HL-60 (cell line): Measurements from ENCODE around the gene TRIM44.
A peak's percentile ranks its signal among the peaks of the same experiment; 100 is the strongest.

Experiments used
- DNase-seq, 2 experiments: peaks; one replicate each; pipeline ENCODE4 v3.0.0-alpha.2; 2010 to 2020; ENCODE audit warnings: low read depth in 1 of 2, low spot score in 1 of 2
- H3K27ac ChIP-seq: fragments of 250-450 bp; sonication (Bioruptor Pico); replicated peaks from 2 replicates; pipeline ENCODE4 v1.5.1; 2020; ENCODE audit warnings: mild to moderate bottlenecking, moderate library complexity
- H3K27me3 ChIP-seq: fragments of 250-450 bp; sonication (Bioruptor Pico); 2 replicates; pipeline ENCODE4 v1.5.1; 2021; ENCODE audit warnings: mild to moderate bottlenecking, moderate library complexity; ENCODE audit not compliant: insufficient read depth, poor library complexity, severe bottlenecking
- H3K4me3 ChIP-seq: replicated peaks from 2 replicates; pipeline ENCODE4 v1.5.1; 2011; ENCODE audit warnings: mild to moderate bottlenecking, control low read depth, low read length; ENCODE audit not compliant: insufficient read depth
- GABPA ChIP-seq: IDR thresholded peaks from 2 replicates; pipeline ENCODE4 v1.6.1; 2012; ENCODE audit warnings: low read depth
- POLR2AphosphoS5 ChIP-seq: IDR thresholded peaks from 2 replicates; pipeline ENCODE4 v1.6.1; 2012; ENCODE audit warnings: low read depth
- SPI1 ChIP-seq: IDR thresholded peaks from 2 replicates; pipeline ENCODE4 v1.6.1; 2012; ENCODE audit warnings: low read depth, mild to moderate bottlenecking, borderline replicate concordance
- TF ChIP-seq, protein P1 (sequence below): IDR thresholded peaks from 2 replicates; pipeline ENCODE4 v1.6.1; 2012; ENCODE audit warnings: low read depth; ENCODE audit not compliant: insufficient replicate concordance
- TF ChIP-seq, protein P2 (sequence below): IDR thresholded peaks from one replicate; pipeline ENCODE4 v1.5.1; 2011; ENCODE audit warnings: low read length, control low read depth, inconsistent platforms; ENCODE audit not compliant: insufficient read depth

Gene TRIM44

GRCh38 chr11:35683728-35684339 lies 21.3 kb downstream of the TRIM44 start:
- DNase-seq = peak in 1 of 2 experiments; percentile 18
- H3K27ac ChIP-seq = no peak overlapping the region
- no peaks in the 10 kb centered on the region for H3K27me3 ChIP-seq

DNA sequence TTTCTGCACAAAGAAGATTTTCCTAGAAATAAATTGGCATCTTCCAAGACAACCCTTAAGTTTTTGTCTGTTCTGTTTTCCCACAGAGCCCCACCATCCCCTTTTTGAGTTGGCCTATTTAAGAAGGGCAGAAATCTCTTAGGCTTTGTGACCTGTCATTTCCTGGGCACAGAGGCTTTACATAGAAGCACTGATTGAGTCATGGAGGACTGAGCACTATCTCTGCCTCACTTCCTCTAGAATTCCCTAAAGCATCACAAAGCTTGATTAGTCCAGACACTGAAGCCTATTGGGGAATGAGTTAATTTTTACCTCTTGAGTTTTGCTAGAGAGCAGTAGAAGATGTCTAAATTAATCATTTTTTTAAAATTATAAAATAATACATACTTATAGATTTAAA lies 25.4 kb downstream of the TRIM44 start:
- TF ChIP-seq, protein P1, sequence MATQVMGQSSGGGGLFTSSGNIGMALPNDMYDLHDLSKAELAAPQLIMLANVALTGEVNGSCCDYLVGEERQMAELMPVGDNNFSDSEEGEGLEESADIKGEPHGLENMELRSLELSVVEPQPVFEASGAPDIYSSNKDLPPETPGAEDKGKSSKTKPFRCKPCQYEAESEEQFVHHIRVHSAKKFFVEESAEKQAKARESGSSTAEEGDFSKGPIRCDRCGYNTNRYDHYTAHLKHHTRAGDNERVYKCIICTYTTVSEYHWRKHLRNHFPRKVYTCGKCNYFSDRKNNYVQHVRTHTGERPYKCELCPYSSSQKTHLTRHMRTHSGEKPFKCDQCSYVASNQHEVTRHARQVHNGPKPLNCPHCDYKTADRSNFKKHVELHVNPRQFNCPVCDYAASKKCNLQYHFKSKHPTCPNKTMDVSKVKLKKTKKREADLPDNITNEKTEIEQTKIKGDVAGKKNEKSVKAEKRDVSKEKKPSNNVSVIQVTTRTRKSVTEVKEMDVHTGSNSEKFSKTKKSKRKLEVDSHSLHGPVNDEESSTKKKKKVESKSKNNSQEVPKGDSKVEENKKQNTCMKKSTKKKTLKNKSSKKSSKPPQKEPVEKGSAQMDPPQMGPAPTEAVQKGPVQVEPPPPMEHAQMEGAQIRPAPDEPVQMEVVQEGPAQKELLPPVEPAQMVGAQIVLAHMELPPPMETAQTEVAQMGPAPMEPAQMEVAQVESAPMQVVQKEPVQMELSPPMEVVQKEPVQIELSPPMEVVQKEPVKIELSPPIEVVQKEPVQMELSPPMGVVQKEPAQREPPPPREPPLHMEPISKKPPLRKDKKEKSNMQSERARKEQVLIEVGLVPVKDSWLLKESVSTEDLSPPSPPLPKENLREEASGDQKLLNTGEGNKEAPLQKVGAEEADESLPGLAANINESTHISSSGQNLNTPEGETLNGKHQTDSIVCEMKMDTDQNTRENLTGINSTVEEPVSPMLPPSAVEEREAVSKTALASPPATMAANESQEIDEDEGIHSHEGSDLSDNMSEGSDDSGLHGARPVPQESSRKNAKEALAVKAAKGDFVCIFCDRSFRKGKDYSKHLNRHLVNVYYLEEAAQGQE = no peak
- TF ChIP-seq GABPA (no peak), POLR2AphosphoS5 (no peak), SPI1 (no peak)
- TF ChIP-seq, protein P2, sequence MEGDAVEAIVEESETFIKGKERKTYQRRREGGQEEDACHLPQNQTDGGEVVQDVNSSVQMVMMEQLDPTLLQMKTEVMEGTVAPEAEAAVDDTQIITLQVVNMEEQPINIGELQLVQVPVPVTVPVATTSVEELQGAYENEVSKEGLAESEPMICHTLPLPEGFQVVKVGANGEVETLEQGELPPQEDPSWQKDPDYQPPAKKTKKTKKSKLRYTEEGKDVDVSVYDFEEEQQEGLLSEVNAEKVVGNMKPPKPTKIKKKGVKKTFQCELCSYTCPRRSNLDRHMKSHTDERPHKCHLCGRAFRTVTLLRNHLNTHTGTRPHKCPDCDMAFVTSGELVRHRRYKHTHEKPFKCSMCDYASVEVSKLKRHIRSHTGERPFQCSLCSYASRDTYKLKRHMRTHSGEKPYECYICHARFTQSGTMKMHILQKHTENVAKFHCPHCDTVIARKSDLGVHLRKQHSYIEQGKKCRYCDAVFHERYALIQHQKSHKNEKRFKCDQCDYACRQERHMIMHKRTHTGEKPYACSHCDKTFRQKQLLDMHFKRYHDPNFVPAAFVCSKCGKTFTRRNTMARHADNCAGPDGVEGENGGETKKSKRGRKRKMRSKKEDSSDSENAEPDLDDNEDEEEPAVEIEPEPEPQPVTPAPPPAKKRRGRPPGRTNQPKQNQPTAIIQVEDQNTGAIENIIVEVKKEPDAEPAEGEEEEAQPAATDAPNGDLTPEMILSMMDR = no peak

More at GRCh38 chr11:35683728-35684339, 21.3 kb downstream of the TRIM44 start:
- TF ChIP-seq, protein P1 = no peak
- TF ChIP-seq SPI1 = no peak
- no peak for TF ChIP-seq GABPA
- no peak overlapping the region for H3K4me3 ChIP-seq

DNA sequence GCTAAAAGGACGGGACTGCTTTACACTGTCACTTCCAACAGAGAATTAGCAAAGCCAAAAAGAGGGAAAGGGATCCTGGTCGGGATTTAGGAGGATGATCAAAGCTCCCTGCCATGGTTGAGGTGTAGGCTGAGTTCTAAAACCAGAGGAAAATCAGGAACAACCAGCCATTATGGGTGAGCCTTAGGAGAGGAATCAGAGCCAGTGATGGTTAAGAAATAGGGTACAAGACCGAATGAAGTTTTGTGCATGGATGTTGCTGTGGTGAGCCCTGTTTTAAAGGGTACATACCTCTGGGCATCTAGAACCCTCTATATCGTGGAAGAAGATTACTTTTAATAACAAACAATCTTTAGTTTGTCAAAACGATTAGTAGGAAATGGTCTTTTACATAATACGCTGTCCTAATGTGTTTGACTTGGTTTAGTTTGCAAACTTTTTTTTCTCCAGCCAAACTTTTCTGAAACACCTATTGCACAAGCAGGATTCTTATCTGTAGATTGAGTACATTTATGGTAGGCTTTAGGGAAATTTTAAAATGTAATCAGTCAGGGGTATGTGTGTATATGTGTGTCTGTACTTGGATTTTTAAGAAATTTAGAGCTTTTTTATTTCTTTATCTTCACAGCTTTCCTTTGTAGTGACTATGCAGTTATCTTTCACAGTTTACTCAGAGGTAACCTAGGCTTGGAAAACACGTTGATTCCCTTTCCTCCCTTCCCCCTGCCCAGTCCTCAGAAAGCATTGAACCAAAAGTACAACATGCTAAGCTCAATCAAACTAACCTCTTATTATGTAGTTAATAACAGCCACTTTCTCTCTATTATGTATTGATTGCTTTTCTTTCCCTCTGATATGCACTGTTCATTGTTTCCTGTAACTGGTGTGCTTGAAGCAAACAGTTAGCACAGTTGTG lies 26.8 kb downstream of the TRIM44 start:
- no peak for DNase-seq
- H3K27me3 ChIP-seq = no peaks in the 10 kb centered on the region
- H3K4me3 ChIP-seq = no peak overlapping the region
- H3K27ac ChIP-seq = no peak overlapping the region
- TF ChIP-seq, protein P1 = no peak
- TF ChIP-seq GABPA (no peak), SPI1 (no peak), POLR2AphosphoS5 (no peak)
- TF ChIP-seq, protein P2 = no peak

More for the DNA sequence above, 25.4 kb downstream of the TRIM44 start:
- H3K4me3 ChIP-seq = no peak overlapping the region
- H3K27ac ChIP-seq = no peak overlapping the region
- H3K27me3 ChIP-seq = no peaks in the 10 kb centered on the region
- no peak for DNase-seq
